Diencephalon (tissue), 1 donor: ENCODE results near the gene KCNK13. TPM values are rescaled to one million over a fixed set of nuclear protein-coding genes. Genes with fewer than 3 reads are reported as not detected.

Experiments used
- small RNA-seq: library from RNA; depleted of rRNA; stranded (forward); fragments of <200 nt; gene quantifications from one replicate; pipeline ENCODE3, GENCODE V24; 2014
- total RNA-seq: library from RNA; depleted of rRNA; stranded (reverse); fragments of >200 nt; gene quantifications from one replicate; pipeline ENCODE4 v1.2.3, GENCODE V29; 2014

The KCNK13 gene
- 3.0 TPM for total RNA-seq

DNA sequence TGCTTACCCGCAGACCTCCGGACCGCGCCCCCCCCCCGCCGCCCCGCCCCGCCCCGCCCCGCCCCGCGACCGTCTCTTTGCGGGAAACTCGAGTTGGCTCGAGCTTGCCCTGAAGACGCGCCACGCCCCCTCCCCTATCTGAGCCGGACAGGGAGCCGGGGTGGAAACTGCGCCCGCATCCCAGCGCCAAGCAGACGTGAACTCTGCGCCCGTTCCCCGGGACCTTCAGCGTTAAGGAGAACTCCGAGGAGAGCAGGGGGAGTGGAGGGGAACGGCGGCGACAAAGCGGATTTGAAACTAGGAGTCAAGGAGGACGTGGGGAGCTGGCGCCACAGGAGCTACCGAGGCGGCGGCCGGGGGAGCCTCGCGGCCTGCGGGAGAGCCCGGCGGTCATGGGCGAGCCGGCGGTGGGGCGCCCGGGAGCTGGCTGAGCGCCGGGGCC, at the start of gene KCNK13:
Gene KCNK13, plus strand, starts transcription at position 310 of the 442 bp plus-strand sequence. CDS start 212 bp downstream, outside the sequence.

Small RNAs within 50 kb of the gene (small RNA-seq; reads per million reads assigned to genes)
- not detected for gene RF00019

Other genes with a start within 250 kb of the KCNK13 start
- 6.5 TPM for gene EFCAB11, start 107.3 kb upstream of the KCNK13 start, total RNA-seq
- 27.7 TPM for gene TDP1, start 106.1 kb upstream of the KCNK13 start, total RNA-seq
- 98.0 TPM for gene PSMC1, start 194.6 kb downstream of the KCNK13 start, total RNA-seq